Esophagus mucosa (tissue), 1 donor: ENCODE results near the gene CCDC149. TPM values are rescaled to one million over a fixed set of nuclear protein-coding genes. Genes with fewer than 3 reads are reported as not detected.

Source experiments
- ATAC-seq: fragments of 200-7000 bp; cut with Tn5 transposase; one replicate; pipeline ENCODE4 v1.9.1; 2020
- total RNA-seq: library from RNA; stranded (reverse); gene quantifications from one replicate; pipeline ENCODE4 v1.2.4, GENCODE V29; 2023
- donor health status: DM: yes; HTN: yes; CAD: no.

The CCDC149 gene
- total RNA-seq, 1 donor from 2014 or later = 2.7 TPM

DNA sequence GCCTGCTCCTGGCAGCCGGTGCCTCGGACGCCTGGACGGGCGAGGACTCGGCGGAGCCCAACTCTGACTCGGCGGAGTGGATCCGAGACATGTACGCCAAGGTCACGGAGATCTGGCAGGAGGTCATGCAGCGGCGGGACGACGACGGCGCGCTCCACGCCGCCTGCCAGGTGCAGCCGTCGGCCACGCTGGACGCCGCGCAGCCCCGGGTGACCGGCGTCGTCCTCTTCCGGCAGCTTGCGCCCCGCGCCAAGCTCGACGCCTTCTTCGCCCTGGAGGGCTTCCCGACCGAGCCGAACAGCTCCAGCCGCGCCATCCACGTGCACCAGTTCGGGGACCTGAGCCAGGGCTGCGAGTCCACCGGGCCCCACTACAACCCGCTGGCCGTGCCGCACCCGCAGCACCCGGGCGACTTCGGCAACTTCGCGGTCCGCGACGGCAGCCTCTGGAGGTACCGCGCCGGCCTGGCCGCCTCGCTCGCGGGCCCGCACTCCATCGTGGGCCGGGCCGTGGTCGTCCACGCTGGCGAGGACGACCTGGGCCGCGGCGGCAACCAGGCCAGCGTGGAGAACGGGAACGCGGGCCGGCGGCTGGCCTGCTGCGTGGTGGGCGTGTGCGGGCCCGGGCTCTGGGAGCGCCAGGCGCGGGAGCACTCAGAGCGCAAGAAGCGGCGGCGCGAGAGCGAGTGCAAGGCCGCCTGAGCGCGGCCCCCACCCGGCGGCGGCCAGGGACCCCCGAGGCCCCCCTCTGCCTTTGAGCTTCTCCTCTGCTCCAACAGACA lies 113.1 kb downstream of the CCDC149 start:
- no peak for ATAC-seq

DNA sequence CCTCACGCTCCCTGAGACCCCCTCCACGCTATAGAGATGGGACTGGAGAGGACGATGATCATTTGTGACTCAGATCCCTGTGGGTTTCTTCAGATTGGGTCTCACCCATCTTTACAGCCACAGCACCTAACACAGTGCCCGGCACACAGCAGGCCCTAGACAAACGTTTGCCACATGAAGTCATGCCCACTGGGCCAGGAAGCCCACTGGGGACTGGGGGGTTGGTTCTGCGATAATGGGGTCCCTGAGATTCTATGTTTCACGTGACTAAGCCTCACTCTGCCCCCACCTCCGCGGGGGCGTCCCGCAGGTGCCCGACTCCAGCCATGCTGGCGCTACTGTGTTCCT lies 113.7 kb downstream of the CCDC149 start:
- ATAC-seq = no peak

DNA sequence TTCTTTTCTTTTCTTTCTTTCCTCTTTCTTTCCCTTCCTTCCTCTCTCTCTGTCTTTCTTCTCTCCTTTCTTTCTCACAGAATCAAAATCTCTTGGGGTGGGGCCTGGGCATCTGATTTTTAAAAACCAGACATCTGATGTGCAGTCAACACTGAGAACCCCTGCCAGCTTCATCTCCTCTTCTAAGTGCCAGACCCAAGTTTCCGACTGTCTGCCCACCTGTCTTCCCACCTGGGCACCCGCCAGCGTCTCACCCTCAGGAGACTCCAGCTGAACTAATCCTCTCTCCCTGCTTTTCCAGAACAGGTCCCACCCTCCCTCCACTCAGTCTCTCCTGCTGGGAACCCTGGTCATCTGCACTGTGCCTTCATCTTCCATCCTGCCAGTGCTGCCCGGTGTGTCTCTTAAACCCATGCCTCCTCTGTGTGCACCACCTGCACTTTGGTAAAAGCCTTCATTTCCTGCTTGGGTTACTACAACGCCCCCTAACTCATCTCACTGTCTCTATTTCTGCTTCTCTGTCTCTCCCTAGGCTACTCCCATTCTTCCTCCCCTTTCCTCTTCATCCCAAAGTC lies 114.7 kb downstream of the CCDC149 start:
- no peak for ATAC-seq

DNA sequence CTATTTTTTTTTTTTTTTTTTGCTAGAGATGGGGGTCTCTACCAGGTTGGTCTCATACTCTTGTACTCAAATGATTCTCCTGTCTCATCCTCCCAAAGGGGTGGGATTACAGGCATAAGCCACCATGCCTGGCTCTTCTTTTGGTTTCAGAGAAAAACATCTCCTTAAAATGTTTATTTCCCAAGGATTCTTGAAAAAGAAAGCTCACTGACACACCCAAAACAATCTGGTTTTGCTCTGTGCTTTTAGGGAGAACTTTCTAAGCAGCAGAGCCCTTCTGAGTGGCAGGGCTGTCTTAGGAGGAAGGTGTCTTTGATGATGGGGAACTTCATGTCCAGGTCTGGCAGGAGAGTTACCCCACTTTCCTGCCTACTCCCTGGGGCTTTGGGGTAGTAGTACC lies 116.2 kb downstream of the CCDC149 start:
- no peak for ATAC-seq

DNA sequence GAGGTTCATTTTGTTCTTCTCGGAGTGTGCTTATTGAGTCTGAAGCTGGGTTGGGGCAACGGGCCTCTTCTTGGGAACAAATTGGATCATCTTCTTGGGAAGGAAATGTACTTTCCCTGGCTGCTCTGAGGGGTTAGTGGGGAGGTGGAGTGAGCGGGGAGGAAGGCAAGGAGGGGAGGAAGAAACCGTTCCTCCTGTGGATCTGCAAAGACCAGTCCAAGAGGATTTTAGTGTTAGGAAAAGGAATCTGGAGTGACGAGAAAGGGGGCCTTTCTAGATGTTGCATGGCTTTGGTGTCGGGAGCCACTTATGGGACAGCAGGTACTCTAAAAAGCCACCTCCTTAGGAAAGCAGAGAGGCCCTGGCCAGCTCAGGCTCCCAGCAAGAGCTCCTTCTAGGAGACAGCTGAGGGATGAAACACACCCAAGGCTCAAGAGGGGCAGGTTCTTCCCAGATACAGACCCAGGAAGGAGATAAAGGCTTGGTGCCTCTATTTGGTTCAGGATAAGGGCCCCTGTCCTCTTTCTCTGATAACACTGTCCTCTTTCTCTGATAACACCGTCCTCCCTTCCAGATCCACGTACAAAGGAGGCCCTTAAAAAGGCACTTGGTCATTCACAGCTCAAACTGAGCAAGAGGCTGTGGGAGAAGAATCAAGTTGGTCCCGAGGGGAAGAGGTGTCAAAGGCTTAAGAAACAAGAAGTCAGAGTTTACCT lies 117.0 kb downstream of the CCDC149 start:
- no peak for ATAC-seq

DNA sequence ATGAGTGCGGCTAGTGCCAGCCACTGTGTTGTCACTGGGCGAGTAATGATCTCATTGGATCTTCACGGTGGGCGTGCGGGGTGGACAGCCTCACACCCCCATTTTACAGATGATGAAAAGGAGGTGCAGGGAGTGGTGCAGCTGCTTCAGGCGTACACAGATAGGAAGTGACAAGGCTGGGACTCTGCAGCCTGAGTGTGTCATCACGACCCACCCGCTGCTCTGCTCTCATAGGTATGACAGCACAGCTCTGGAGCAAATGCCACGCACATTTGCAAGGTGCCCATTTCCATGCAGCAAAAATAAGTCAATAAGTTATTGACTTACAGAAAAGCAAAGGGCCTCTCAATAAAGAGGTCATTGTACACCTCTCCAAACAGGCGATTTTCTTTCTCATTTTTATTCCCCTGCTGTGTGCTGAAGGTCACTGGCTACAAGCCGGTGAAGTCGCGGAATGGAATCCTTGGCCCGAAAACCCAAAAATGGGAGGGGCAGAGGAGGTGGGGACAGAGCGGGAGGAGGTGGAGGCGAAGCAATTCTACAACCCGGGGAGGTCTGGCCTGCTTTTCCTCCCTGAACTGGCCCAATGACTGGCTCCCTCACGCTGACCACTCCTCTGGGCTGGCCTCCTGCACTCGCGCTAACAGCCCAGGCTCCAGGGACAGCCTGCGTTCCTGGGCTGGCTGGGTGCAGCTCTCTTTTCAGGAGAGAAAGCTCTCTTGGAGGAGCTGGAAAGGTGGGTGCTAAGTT lies 117.8 kb downstream of the CCDC149 start, which contains the start of gene SOD3:
Gene SOD3 (plus strand): TSS at position 658 of the 750 bp plus-strand sequence. CDS start 3,949 bp downstream, outside the sequence.
- peak; percentile 65 for ATAC-seq

DNA sequence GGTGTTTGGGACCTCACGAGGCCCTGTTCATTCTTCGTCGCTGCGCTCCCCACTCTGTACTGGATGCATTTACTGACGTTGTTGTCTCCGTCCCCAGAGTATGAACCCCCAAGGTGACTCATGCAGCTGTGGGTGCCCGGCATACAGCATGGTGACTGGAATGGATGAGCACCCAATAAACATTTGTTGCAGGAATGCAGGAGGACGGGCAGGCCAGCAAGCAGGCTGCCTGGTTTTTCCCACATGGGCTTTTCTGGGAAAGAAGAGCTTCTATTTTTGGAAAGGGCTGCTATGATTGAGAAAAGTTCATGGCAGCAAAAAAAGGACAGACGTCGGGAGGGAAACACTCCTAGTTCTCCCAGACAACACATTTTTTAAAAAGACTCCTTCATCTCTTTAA lies 118.4 kb downstream of the CCDC149 start:
- ATAC-seq = no peak

DNA sequence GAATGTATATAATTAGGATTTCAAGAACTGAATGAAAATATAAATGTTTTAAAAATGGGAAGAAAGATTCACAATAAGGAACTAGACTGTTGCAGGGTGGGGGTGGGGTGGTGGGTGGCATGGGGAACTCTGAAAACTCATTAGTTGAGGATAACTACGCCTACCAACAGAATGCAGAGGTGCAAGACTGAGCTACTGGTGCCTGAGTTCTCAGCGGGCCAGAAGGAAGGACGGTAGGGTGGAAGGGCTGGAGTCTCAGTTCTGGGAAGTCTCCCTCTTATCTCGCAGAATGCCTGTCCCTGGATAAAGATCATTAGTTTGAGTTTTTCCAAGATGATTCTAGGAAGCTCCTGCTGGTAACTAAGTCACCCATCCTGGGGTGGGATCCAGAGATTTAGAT lies 118.8 kb downstream of the CCDC149 start:
- ATAC-seq = no peak

DNA sequence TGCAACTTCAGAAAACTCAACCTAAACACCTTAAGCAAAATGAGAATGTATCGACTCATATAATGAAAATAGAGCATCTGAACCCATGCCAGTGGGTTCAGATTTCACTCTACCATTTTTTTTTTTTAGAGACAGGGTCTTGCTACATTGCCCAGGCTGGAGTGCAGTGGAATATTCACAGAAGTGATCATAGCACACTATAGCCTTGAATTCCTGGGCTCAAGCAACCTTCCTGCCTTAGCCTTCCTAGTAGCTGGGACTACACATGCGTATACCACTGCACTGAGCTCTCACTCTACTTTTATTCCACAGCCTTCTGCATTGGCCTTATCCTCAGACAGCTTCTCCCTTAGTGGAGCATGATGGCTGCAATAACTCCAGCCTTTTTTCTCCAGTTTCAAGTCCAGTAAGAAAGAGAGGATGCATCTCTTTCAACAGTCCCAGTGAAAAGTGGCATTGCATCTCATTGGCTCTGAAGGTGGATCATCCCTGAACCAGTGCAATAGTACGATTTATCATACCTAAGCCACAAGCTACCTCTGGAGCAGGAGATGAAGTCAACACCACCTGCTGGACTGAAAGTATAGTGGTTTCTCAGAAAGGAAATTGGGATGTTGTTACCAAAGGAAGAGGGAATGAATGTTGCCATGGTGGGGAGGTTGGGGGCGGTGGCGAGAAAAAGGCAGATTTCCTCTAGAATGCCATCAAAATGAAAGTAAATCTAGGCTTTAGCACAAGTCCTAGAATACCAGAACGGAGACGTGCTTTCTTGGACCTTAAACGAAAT lies 119.4 kb downstream of the CCDC149 start:
- peak; percentile 53 for ATAC-seq

DNA sequence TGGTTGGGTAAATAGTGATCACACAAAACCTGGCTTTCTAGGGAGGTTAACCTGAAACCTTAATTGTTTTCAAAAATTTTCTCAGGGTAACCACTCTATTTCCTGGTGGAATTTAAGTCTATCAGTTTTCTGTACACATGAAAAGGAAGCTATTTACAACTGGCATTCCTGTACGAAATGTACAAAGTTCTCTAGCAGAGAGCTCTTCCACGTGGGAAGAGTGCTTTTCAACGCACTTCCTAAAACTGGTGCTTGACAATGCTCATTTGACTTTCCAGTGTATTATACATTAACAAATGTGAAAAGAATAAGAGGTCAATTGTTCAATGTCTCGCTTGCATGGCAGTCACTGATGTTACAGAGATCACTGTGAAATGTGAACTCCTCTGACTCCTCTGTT lies 120.3 kb downstream of the CCDC149 start:
- no peak for ATAC-seq

DNA sequence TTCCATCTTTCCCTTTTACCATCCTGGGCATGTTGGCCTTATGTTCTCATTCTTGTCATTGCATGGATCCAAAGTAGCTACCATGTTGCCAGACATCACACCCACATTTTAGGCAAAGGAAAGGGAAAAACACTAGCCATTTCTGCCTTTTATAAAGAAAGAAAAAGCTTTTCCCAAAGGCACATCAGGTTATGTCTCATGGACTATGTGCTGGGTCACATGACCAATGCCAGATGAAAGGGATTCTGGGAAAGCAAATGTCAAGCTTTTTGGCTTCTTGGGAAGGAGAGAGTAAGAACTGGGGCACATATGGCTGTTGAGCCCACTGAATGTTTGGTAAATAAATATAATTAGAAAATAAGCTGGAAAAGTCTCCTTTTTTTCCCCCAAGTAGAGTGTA lies 121.8 kb downstream of the CCDC149 start:
- ATAC-seq = no peak

DNA sequence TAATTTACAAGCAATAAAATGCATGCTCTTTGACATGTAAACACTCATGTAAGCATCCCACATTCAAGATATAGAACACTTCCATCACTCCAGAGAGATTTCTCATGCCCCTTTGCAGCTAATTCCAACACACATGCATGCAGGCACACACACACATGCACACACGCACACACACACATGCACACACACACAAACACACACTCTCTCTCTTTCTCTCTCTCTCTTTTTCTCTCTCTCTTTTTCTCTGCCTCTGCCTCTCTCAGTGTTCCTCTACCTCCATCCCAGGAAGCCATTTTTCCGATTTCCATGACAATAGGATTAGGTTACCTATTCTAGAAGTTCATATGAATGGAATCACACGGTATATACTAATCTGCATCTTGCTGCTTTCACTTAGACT lies 129.3 kb downstream of the CCDC149 start:
- no peak for ATAC-seq

DNA sequence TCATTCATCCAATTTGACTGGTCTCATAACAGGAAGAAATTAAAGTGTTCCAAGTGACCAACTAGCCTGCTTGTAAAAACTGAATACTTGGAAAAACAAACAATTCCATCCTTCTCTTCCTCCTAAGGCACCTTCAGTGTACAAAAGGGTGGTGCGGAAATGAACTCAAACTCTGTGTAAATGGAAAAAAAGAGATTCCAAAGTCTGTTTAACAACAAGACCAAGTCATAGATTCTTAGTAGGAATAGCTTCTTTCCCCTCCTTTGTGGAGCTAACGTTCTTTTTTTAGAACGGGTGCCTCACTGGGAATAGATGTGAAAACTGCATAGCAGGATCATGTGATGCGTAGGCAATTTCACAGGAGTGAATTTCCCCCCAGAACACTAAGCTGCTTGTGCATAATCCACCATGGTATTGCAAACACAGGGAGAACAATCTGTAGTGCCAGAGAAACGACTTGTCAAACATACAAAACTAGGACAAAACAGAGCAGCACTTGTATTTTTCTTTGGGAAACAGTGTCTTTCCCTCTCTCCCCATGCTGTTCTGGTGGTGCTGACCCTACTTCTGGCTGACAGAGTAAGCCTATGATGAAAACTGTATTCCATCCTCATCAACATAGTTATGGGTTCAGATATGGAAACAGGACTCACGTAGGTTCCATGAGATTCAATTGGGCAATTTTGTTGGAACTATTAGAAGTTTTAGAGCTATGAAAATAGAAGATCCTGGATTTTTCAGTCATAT lies 130.7 kb downstream of the CCDC149 start:
- no peak for ATAC-seq

DNA sequence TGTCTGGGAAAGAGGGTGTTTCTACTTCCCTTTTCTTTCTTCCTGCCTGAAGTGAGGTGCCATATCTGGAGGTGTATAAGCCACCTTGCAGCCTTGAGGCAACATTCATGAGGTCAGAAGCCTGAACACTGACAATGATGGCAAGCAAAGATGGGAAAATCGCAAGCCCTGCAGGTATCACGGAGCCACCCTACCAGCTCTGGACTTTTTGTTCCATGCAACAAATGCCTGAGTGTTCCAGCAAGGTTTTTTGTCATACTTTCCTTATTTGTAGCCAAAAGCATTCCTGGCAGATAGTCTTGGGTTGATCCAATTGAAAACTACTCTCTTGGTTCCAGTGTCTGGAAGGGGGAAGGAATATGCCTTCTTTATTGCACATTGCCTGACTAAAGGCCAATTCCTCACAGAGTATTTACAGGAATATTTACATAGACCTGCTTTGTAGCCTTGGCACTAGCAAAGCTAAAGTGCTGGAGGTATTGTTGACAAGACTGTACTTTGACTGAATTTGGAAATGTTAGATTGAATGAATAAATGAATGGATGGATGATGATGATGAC lies 131.8 kb downstream of the CCDC149 start:
- ATAC-seq = no peak

DNA sequence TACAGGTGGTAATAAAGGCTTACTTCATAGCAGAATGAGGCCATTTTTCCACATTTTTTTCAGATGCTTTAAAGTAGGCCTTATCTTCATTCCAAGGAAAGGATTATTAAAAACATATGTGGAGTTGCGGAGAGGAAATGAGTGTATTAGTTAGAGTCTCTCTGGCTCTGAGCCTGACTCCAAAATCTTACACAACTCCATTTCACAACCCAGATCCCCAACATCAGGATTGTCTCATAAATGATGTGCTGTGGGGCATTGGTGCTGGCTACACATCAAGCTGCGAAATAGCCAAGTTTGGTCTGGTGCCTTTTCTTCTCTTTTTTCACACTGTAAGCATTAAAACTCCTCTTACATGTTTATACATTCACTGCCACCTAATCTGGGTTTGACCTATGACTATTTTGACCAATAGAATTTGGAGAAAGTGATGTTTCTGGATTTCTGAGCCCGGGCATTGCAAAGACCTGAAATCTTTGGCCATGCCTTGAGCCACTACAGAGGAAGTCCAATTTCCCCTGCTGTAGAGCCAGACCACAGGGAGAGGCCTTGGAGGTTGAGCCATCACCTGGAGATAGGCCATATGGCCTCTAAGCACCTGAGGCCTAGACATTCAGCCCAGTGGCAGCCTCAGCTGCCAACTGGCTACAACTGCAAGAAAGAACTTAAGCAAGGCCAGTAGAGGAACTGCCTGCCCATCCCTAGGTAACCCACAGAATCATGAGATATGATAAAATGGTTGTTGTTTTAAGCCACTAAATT lies 134.2 kb downstream of the CCDC149 start:
- no peak for ATAC-seq

DNA sequence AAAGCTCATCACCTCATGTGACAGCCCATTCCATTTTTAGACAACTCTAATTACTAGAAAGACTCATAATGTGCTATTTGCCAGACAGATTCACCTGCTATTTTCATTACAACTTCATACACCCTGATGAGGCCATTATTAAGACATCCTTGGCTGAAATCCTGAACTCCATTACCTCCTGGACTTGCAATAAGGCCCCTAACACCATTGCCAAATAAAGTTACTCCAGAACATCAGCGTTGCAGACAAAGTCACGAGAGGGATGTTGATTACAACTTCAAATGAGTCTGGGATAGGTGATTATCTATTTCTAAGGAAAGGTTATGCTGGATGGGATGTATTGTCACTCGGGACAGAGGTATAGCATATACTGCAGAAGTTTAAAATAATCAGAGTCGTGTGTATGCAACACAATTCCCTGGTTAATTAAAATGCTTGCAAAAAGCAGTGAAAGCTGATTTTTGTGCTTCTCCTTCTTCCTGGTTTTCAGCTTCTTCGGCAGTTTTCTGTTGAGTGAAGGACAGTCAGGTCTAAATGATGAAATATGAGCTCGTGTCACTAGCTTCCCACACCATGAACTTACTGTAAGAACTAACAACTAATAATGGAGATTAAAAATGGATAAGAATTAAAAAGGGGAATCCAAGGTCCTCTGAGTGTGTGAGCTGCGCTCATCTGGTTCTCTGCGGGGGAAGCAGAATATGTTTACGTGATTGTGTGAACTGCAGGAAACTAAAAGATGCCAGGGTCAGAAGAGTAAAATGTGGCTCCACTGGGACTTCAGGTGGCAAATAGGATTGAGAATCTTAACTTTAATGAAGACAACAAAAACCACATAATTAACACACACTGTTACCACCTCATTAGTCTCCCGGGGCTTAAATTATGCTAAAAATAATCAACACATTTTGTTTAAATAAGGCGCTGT lies 135.0 kb downstream of the CCDC149 start:
- no peak for ATAC-seq

DNA sequence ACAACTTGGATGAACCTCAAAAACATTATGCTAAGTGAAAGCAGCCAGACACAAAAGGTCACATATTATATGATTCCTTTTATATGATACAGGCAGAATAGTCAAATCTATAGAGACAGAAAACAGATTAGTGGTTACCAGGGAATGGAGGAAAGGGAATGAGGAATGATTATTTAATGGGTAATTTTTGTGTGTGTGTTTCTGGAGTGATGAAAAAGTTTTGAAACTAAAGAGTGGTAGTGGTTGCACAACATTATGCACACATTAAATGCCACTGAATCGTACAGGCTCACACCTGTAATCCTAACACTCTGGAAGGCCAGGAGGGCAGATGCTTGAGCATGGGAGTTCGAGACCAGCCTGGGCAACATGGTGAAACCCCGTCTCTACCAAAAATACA lies 137.1 kb downstream of the CCDC149 start:
- no peak for ATAC-seq

DNA sequence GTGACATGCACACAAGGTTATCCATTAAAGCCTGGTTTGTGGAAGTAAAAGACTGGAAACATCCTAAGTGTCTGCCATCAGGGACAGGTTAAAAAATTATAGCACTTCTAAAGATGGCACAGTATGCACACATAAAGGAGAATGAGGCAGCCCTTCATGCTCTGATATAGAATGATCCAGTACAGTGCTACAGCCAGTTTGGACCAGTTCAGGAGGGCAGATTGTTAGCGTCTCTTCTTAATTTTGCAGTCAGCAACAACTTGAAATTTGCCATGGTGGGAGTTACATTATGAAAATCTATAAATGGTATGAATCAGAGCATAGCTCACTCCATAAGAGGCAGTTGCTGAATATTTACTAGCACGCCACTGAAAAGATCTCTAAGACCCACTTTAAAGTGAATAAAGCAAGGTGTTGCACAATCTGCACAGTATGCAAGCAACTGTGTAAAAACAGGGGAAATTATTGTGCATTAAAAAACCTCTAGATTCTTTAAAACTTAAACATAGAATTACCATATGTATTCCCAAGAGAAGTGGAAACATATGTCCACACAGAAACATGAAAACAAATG lies 137.7 kb downstream of the CCDC149 start:
- no peak for ATAC-seq

DNA sequence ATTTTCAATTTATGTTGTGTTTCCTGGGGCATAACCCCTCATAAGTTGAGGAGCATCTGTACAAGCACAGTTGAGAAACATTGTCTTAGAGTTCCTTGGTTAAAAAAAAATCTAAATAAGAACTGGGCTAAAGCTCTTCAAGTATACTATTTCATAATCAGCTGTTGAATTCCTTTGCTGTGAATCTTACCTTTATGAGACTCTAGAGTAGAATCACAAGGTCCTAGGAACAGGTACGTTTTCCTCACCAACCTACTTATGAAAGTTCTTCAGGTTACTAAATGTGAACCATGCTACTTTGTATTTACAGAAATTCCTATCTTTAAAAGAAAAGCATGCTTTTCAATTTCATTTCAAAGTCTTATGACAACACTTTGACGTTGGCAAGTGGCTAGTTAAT lies 138.4 kb downstream of the CCDC149 start:
- no peak for ATAC-seq
